SK-N-SH (cell line): Measurements from ENCODE around the gene CKS1B.

Experiments used
- CTCF ChIP-seq: fragments of 200-600 bp; sonication (generic); IDR thresholded peaks from 2 replicates; pipeline ENCODE4 v1.6.1; 2017; ENCODE audit warnings: antibody characterized with exemption, mild to moderate bottlenecking, moderate library complexity
- EP300 ChIP-seq, 2 experiments: IDR thresholded peaks; 2 replicates each; pipeline versions ENCODE4 v1.4.0 to v1.6.1; 2012; ENCODE audit warnings: borderline replicate concordance in 1 of 2, low read depth in 1 of 2, low read length in 1 of 2
- GABPA ChIP-seq: IDR thresholded peaks from 2 replicates; pipeline ENCODE4 v1.4.0; 2012; ENCODE audit warnings: low read depth, mild to moderate bottlenecking
- RFX5 ChIP-seq: IDR thresholded peaks from 2 replicates; pipeline ENCODE4 v1.6.1; 2012; ENCODE audit warnings: mild to moderate bottlenecking, improper control_type of control experiment, low read length
- TAF1 ChIP-seq: IDR thresholded peaks from 2 replicates; pipeline ENCODE4 v1.6.1; 2012; ENCODE audit warnings: low read depth, mild to moderate bottlenecking, low read length, moderate library complexity, borderline replicate concordance
- USF1 ChIP-seq: IDR thresholded peaks from 2 replicates; pipeline ENCODE4 v1.4.0; 2012; ENCODE audit warnings: low read depth, borderline replicate concordance
- YY1 ChIP-seq: IDR thresholded peaks from 2 replicates; pipeline ENCODE4 v1.4.0; 2012; ENCODE audit warnings: low read depth, mild to moderate bottlenecking

DNA sequence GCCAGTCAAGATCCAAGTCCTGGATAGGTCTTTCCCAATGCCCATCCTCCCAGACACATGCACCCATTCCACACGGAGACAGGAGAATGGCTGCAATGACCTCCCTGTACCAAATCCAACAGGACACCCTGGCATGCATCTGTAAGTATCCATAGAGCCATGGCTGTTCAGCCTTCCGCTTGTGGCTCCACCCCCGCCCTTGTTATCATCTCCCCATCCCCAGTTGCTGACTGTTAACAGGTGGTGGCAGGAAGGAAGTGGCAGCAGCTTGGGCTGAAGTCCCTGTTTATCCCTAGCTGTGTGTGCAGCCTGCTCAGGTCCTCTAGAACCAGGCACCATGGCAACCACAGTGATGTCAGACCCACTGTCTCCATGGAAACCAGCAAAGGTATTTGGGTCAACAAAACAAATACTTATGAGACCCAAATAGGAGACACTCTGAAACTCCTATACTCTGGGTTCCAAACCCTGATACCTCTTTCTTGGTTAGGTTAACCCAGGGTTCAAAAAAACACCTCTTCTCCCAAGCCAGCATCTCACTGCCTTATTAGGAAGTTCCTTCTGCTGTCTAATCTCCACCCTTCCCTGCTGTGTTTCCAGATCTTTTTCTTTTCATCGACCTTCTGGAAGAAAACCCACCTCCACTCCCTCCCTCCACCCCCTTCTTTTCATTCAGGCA, 19.3 kb upstream of the CKS1B start:
- TF ChIP-seq CTCF: no peak
- TF ChIP-seq TAF1: no peak
- TF ChIP-seq GABPA: no peak
- TF ChIP-seq YY1: no peak
- no peak for TF ChIP-seq USF1
- no peak for TF ChIP-seq RFX5
- TF ChIP-seq EP300 (IDR thresholded peaks at IDR 0.05; ENCODE audit: borderline replicate concordance in 1 of 2, low read depth in 1 of 2, low read length in 1 of 2): no peak; a peak in 1 of 4 replicates
